Neural cell (in vitro differentiated cells): ENCODE results near the gene MEP1A. TPM values are rescaled to one million over a fixed set of nuclear protein-coding genes. Genes with fewer than 3 reads are reported as not detected.

Experiments
- H2AFZ ChIP-seq: fragments of 200-600, 300-800 bp; sonication (generic), shearing (Covaris generic); 2 replicates; pipeline ENCODE4 v1.6.0; 2014; ENCODE audit warnings: low read depth, mild to moderate bottlenecking, antibody characterized with exemption, low read length, moderate library complexity
- H3F3A ChIP-seq: fragments of 200-600 bp; shearing (Covaris generic); 2 replicates; pipeline ENCODE4 v1.6.1; 2016; ENCODE audit warnings: mild to moderate bottlenecking, moderate library complexity, mixed read lengths, antibody characterized with exemption, low read length; ENCODE audit not compliant: insufficient read depth, poor library complexity, severe bottlenecking
- H3K27ac ChIP-seq: fragments of 200-600, 300-800 bp; sonication (generic), shearing (Covaris generic); 2 replicates; pipeline ENCODE4 v1.5.1; 2014; ENCODE audit warnings: mild to moderate bottlenecking, low read length, moderate library complexity
- H3K27me3 ChIP-seq: fragments of 300-800, 200-600 bp; sonication (generic), shearing (Covaris generic); 2 replicates; pipeline ENCODE4 v1.6.0; 2014; ENCODE audit warnings: mild to moderate bottlenecking, low read depth, low read length, moderate library complexity; ENCODE audit not compliant: insufficient read depth
- H3K36me3 ChIP-seq: fragments of 300-800, 200-600 bp; sonication (generic), shearing (Covaris generic); 2 replicates; pipeline ENCODE4 v1.5.1; 2014; ENCODE audit warnings: mild to moderate bottlenecking, antibody characterized with exemption, low read length, moderate library complexity; ENCODE audit not compliant: insufficient read depth
- H3K4me2 ChIP-seq: fragments of 300-800, 200-600 bp; sonication (generic), shearing (Covaris generic); 2 replicates; pipeline ENCODE4 v1.6.0; 2014; ENCODE audit warnings: mild to moderate bottlenecking, low read length
- H3K4me3 ChIP-seq: fragments of 300-800, 200-600 bp; sonication (generic), shearing (Covaris generic); 2 replicates; pipeline ENCODE4 v1.5.1; 2014; ENCODE audit warnings: mild to moderate bottlenecking, low read length, moderate library complexity
- H3K79me2 ChIP-seq: fragments of 200-600 bp; shearing (Covaris generic); replicated peaks from 2 replicates; pipeline ENCODE4 v1.6.0; 2014; ENCODE audit warnings: mild to moderate bottlenecking, low read length, moderate library complexity; ENCODE audit not compliant: insufficient read depth
- H3K9ac ChIP-seq: fragments of 300-800, 200-600 bp; sonication (generic), shearing (Covaris generic); 2 replicates; pipeline ENCODE4 v1.6.1; 2016; ENCODE audit warnings: mild to moderate bottlenecking, low read length, mixed read lengths
- H3K9me2 ChIP-seq: fragments of 200-600 bp; shearing (Covaris generic); 2 replicates; pipeline ENCODE4 v1.6.1; 2016; ENCODE audit warnings: mild to moderate bottlenecking, low read length, mixed read lengths; ENCODE audit not compliant: insufficient read depth
- H3K9me3 ChIP-seq: fragments of 200-600, 300-800 bp; sonication (generic), shearing (Covaris generic); 2 replicates; pipeline ENCODE4 v1.6.1; 2016; ENCODE audit warnings: mild to moderate bottlenecking, mixed run types, low read length, moderate library complexity, mixed read lengths
- H4K20me1 ChIP-seq: fragments of 200-600 bp; shearing (Covaris generic); 2 replicates; pipeline ENCODE4 v1.6.1; 2016; ENCODE audit warnings: mild to moderate bottlenecking, mixed run types; ENCODE audit not compliant: insufficient read depth
- CTCF ChIP-seq: fragments of 450-650 bp; IDR thresholded peaks from 2 replicates; pipeline ENCODE4 v1.5.1; 2014; ENCODE audit warnings: antibody characterized with exemption, mild to moderate bottlenecking, moderate library complexity; ENCODE audit not compliant: poor library complexity, severe bottlenecking
- EP300 ChIP-seq: fragments of 450-650 bp; conservative IDR thresholded peaks from 2 replicates; pipeline ENCODE4 v1.6.1; 2014; ENCODE audit warnings: antibody characterized with exemption, mild to moderate bottlenecking, moderate library complexity; ENCODE audit not compliant: poor library complexity, severe bottlenecking
- EZH2 ChIP-seq: fragments of 200-600, 300-800 bp; shearing (Covaris generic), sonication (generic); IDR thresholded peaks from 2 replicates; pipeline ENCODE4 v1.6.1; 2014; ENCODE audit warnings: antibody characterized with exemption, low read length, borderline replicate concordance, mild to moderate bottlenecking; ENCODE audit not compliant: insufficient read depth, poor library complexity, severe bottlenecking
- MXI1 ChIP-seq: fragments of 450-650 bp; conservative IDR thresholded peaks from 2 replicates; pipeline ENCODE4 v1.6.1; 2014; ENCODE audit warnings: antibody characterized with exemption, mild to moderate bottlenecking; ENCODE audit not compliant: poor library complexity, severe bottlenecking
- POLR2AphosphoS5 ChIP-seq: IDR thresholded peaks from 2 replicates; pipeline ENCODE4 v1.6.1; 2012
- RAD21 ChIP-seq: fragments of 450-650 bp; conservative IDR thresholded peaks from 2 replicates; pipeline ENCODE4 v1.6.1; 2014; ENCODE audit warnings: antibody characterized with exemption, mild to moderate bottlenecking, moderate library complexity
- REST ChIP-seq: IDR thresholded peaks from 2 replicates; pipeline ENCODE4 v1.6.1; 2012; ENCODE audit warnings: borderline replicate concordance
- SMC3 ChIP-seq: fragments of 450-650 bp; conservative IDR thresholded peaks from 2 replicates; pipeline ENCODE4 v1.6.1; 2014; ENCODE audit warnings: antibody characterized with exemption, mild to moderate bottlenecking, moderate library complexity; ENCODE audit not compliant: poor library complexity
- TAF1 ChIP-seq: IDR thresholded peaks from 2 replicates; pipeline ENCODE4 v1.6.1; 2012; ENCODE audit warnings: low read depth
- polyA minus RNA-seq: library from RNA; depleted of rRNA, polyadenylated mRNA; stranded (reverse); fragments of >200 nt; gene quantifications from 2 replicates; pipeline ENCODE4 v1.2.3, GENCODE V29; 2014
- polyA plus RNA-seq: library from polyadenylated mRNA; depleted of rRNA; stranded (reverse); fragments of >200 nt; gene quantifications from 2 replicates; pipeline ENCODE4 v1.2.3, GENCODE V29; 2014

Gene MEP1A, protein sequence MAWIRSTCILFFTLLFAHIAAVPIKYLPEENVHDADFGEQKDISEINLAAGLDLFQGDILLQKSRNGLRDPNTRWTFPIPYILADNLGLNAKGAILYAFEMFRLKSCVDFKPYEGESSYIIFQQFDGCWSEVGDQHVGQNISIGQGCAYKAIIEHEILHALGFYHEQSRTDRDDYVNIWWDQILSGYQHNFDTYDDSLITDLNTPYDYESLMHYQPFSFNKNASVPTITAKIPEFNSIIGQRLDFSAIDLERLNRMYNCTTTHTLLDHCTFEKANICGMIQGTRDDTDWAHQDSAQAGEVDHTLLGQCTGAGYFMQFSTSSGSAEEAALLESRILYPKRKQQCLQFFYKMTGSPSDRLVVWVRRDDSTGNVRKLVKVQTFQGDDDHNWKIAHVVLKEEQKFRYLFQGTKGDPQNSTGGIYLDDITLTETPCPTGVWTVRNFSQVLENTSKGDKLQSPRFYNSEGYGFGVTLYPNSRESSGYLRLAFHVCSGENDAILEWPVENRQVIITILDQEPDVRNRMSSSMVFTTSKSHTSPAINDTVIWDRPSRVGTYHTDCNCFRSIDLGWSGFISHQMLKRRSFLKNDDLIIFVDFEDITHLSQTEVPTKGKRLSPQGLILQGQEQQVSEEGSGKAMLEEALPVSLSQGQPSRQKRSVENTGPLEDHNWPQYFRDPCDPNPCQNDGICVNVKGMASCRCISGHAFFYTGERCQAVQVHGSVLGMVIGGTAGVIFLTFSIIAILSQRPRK
- polyA plus RNA-seq (not detected in 2 replicates), polyA minus RNA-seq (not detected in 2 replicates)

- no peak for TF ChIP-seq POLR2AphosphoS5
- no peak for TF ChIP-seq SMC3
- TF ChIP-seq TAF1 = no peak
- TF ChIP-seq RAD21 = no peak
- no peak for TF ChIP-seq CTCF
- no peak for TF ChIP-seq REST
- no peak for TF ChIP-seq EP300
- no peak for TF ChIP-seq EZH2
- no peak for TF ChIP-seq MXI1
Measured at GRCh38 chr6:46793138-46793537, at the start of gene MEP1A. MEP1A (plus strand) TSS chr6:46793389; CDS start chr6:46793399, 10 bp downstream.

DNA sequence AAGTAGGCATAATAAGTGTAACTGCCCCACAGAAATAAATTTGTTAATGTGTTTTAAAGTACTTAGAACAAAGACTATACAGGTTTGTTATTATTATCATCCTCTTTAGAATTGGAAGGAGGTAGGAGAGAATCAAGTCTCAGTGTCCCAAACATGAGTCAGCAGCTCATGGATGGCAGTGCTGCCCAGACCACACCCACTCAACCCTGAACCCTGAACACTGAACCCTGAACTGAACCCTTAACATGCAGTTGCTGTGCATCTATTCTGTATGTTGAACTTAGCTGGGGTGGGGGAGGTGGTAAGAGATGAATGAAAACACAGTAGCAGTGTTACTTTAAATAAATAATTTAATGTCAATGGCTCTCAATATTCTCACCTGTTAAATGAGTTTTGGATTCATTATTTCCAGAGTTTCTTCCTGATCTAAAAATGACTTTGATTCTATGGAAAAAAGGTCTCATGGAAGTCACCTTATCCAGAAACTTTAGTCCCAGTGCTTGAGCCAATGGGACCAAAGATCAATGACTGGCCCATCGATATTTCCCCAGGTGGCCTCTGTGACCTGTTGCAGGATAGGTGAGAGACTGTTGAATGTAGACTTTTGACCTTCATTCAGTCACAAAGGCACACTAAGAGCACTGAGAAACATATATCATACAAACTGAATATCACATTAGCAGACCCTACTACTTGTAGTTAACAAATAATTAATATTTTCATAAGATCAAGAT, 49.6 kb upstream of the MEP1A start:
- Histone ChIP-seq H3F3A (no peaks in the 10 kb centered on the region), H4K20me1 (no peaks in the 10 kb centered on the region), H3K9me3 (no peaks in the 10 kb centered on the region), H3K27me3 (no peaks in the 10 kb centered on the region), H2AFZ (no peak overlapping the region), H3K27ac (no peak overlapping the region), H3K79me2 (no peaks in the 10 kb centered on the region), H3K4me2 (no peak overlapping the region), H3K4me3 (no peak overlapping the region), H3K9me2 (no peaks in the 10 kb centered on the region), H3K36me3 (no peaks in the 10 kb centered on the region), H3K9ac (no peak overlapping the region)
- TF ChIP-seq POLR2AphosphoS5 (no peak), EP300 (no peak), REST (no peak), RAD21 (no peak), CTCF (no peak), TAF1 (no peak), EZH2 (no peak), MXI1 (no peak), SMC3 (no peak)

More at GRCh38 chr6:46793138-46793537, at the start of gene MEP1A:
- H3K27me3 ChIP-seq = no peaks in the 10 kb centered on the region
- no peak within 1 kb of the TSS for H3K9ac ChIP-seq
- no peaks in the 10 kb centered on the region for H3K79me2 ChIP-seq
- no peaks in the 10 kb centered on the region for H3K9me2 ChIP-seq
- H2AFZ ChIP-seq = no peak within 1 kb of the TSS
- no peaks in the 10 kb centered on the region for H3K9me3 ChIP-seq
- no peak within 1 kb of the TSS for H3K27ac ChIP-seq
- no peaks in the 10 kb centered on the region for H4K20me1 ChIP-seq
- no peak within 1 kb of the TSS for H3K4me3 ChIP-seq
- H3F3A ChIP-seq = no peaks in the 10 kb centered on the region
- no peaks in the 10 kb centered on the region for H3K36me3 ChIP-seq
- H3K4me2 ChIP-seq = no peak within 1 kb of the TSS
